ENCODE measurements around the gene FAM187B. TPM values are rescaled to one million over a fixed set of nuclear protein-coding genes. Genes with fewer than 3 reads are reported as not detected.

The FAM187B gene
- total RNA-seq, 1 experiment from 2014 or later, result not detected

- H2BK120ac ChIP-seq (ENCODE audit: low read depth, low read length, poor library complexity, severe bottlenecking), result no peak overlapping the region
- no peak overlapping the region for H2AFZ ChIP-seq (ENCODE audit: low read length)
- H3K79me2 ChIP-seq (ENCODE audit: insufficient read depth, low read length), result no peaks in the 10 kb centered on the region
- H3K9me3 ChIP-seq (ENCODE audit: control insufficient read depth, low read depth, low read length), result no peaks in the 10 kb centered on the region
- Mint-ChIP-seq H3K36me3 (ENCODE audit: insufficient read depth in 1 of 3, low read depth in 3 of 3) (no peaks in the 10 kb centered on the region; a peak in 1 of 7 replicates), H3K27ac (no peak overlapping the region), H3K27me3 (ENCODE audit: low read depth) (no peaks in the 10 kb centered on the region; the same call in 1 of the 2 replicates), H3K4me3 (no peak overlapping the region), H3K4me1 (peaks cover 30 to 38% of the 10 kb centered on the region in 2 experiments), H3K9me3 (no peaks in the 10 kb centered on the region; a peak in 2 of 5 replicates)
- no peak overlapping the region for H3K18ac ChIP-seq (ENCODE audit: insufficient read length, low read depth, low read length)
- no peak overlapping the region for H2BK15ac ChIP-seq (ENCODE audit: low read depth, low read length)
- no peak overlapping the region for H3T11ph ChIP-seq (ENCODE audit: low read length)
- no peak overlapping the region for H3K56ac ChIP-seq (ENCODE audit: insufficient read length, low read depth, low read length)
- H3K9ac ChIP-seq (ENCODE audit: extremely low read depth, insufficient read length, low read length), result no peak overlapping the region
- no peak overlapping the region for H2BK5ac ChIP-seq (ENCODE audit: insufficient read length, low read length)
- no peak overlapping the region for H4K5ac ChIP-seq (ENCODE audit: insufficient read length, low read depth, low read length)
- no peak overlapping the region for H2BK20ac ChIP-seq (ENCODE audit: low read depth, low read length, poor library complexity, severe bottlenecking)
- no peak for DNase-seq
- H4K8ac ChIP-seq (replicated peaks; ENCODE audit: insufficient read length, low read depth, low read length), result no peak overlapping the region
- H3K23ac ChIP-seq (ENCODE audit: insufficient read length, low read depth, low read length), result no peak overlapping the region
- no peak overlapping the region for H3K27ac ChIP-seq (ENCODE audit: insufficient read length, low read depth, low read length)
- H3K23me2 ChIP-seq (ENCODE audit: insufficient read length, low read depth, low read length, poor library complexity, severe bottlenecking), result no peaks in the 10 kb centered on the region
- no peak overlapping the region for H4K91ac ChIP-seq (ENCODE audit: insufficient read length, low read depth, low read length)
- no CpG with 5 or more reads among the region's 8 CpGs for WGBS (ENCODE audit: extremely low coverage, insufficient read length, low lambda C conversion rate)
- no peak overlapping the region for H2AK5ac ChIP-seq (ENCODE audit: insufficient read length, low read length)
- no peak for TF ChIP-seq CTCF (conservative IDR thresholded peaks at IDR 0.05)
- H3K4ac ChIP-seq (ENCODE audit: low read depth, low read length), result no peak overlapping the region
- no peak overlapping the region for H3K4me2 ChIP-seq (ENCODE audit: insufficient read depth, insufficient read length, low read length)
- no peaks in the 10 kb centered on the region for H3K79me1 ChIP-seq (ENCODE audit: insufficient read depth, low read depth, low read length, poor library complexity, severe bottlenecking)
- no peaks in the 10 kb centered on the region for H3K27me3 ChIP-seq (ENCODE audit: insufficient read depth, low read length)
- H2BK12ac ChIP-seq (ENCODE audit: insufficient read length, low read depth, low read length), result no peak overlapping the region
- H4K20me1 ChIP-seq (ENCODE audit: control insufficient read depth, insufficient read depth, insufficient read length), result no peaks in the 10 kb centered on the region
- H3K14ac ChIP-seq (ENCODE audit: insufficient read depth, low read length), result no peak overlapping the region
- peaks cover 10% of the 10 kb centered on the region for H3K4me1 ChIP-seq (ENCODE audit: insufficient read depth, low read length)
These were observed 20.4 kb downstream of the FAM187B start for GRCh38 chr19:35208121-35208520.

Measured in H9 (cell line).